ACHN (cell line): ENCODE measurements around the gene TRPC4.
"Not testable (repeated sequence)": the region's sequence is repeated elsewhere in the genome, so short reads cannot be mapped to it uniquely, and the experiment has no call there.

Experiments used
- DNase-seq: peaks from one replicate; pipeline ENCODE4 v3.0.0-alpha.2; 2015
- in situ Hi-C: cut with HindIII; loops from 2 replicates; pipeline ENCODE4 v1.10.0; 2017; ENCODE audit warnings: low sequenced_read_pairs, low pct_ligation_motif_present, low pct_unique_long_range_greater_than_20kb

TRPC4 gene

GRCh38 chr13:37596805-37597204 is 272.8 kb downstream of the TRPC4 start:
- no peak for DNase-seq

DNA sequence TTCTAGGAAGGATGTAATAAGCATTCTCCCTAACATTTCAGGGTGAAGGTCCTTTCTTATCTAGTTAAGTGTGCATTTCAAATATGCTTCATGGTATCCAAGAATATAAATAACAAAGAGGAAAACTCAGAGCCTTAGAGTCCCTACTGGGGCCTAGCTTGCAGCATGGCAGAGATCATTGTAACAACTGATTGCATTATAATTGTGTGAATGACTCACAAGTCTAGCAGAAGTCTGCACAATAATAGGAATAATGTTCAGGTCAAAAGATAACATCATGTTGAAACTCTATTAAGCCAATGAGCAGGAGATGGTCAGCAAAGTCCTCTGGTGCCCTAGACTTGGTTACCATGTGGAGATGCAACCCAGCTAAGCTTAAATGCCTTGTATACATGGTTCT is 274.4 kb downstream of the TRPC4 start:
- in situ Hi-C loops: no loop called here
- DNase-seq: no peak

More at GRCh38 chr13:37596805-37597204, 272.8 kb downstream of the TRPC4 start:
- in situ Hi-C loops: no loop called here

GRCh38 chr13:37594550-37594949 is 275.0 kb downstream of the TRPC4 start:
- no peak for DNase-seq
- in situ Hi-C loops: no loop called here

GRCh38 chr13:37589381-37589780 is 280.2 kb downstream of the TRPC4 start:
- in situ Hi-C loops, DNase-seq: not testable (repeated sequence)

GRCh38 chr13:37587236-37587635 is 282.3 kb downstream of the TRPC4 start:
- DNase-seq: no peak
- in situ Hi-C loops: no loop called here
